Ramos (cell line): Measurements from ENCODE around the gene METAP1D.
"Not testable (repeated sequence)": the region's sequence is repeated elsewhere in the genome, so short reads cannot be mapped to it uniquely, and the experiment has no call there.

Source experiments
- in situ Hi-C: fragments of 300-500 bp; cut with MboI; formaldehyde crosslinking; loops from one replicate; pipeline ENCODE4 v1.14.3; 2022; ENCODE audit warnings: low sequenced_read_pairs; ENCODE audit not compliant: unreplicated experiment

The METAP1D gene

DNA sequence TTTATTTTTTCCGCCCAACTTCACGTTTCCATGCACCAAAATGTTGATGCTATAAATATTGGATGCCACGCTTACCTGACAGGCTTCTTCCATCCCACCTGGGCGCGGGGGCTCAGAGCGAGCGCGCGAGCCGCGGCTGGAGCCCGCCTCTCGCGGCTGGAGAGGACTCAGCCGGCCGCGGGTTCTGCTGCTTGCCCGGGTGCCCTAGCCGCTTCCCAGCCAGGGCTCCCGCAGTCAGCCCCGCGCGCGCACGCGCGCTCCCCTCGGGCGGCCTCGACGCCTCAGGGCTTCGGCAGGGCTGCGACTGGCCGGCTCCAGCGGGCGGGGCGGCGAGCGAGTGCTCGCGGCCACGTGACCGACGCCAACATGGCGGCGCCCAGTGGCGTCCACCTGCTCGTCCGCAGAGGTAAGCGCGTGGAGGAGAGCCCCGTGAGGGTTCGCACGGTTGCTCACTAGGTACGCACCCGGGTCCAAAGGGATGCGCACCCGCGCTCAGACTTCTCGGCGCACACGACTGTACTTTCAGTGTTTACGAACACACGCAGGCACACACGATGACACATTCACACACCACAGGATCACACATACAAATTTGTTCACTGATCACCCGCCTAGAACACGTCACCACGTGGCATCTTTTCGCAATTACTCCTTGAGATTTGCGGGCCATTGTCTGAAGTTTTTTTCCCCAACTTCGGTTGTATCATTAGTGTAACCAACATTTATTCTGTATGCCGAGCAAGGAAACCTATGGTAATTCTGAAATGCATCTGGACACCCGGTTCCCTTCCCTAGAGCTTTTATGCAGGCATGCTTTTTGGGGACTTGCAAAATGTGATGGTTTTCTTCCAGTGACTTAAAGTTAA is at the start of gene METAP1D:
TSS of gene METAP1D (plus strand) at position 350 of the 866 bp plus-strand sequence. CDS start at position 367, 17 bp downstream.
- in situ Hi-C loops: no loop called here

DNA sequence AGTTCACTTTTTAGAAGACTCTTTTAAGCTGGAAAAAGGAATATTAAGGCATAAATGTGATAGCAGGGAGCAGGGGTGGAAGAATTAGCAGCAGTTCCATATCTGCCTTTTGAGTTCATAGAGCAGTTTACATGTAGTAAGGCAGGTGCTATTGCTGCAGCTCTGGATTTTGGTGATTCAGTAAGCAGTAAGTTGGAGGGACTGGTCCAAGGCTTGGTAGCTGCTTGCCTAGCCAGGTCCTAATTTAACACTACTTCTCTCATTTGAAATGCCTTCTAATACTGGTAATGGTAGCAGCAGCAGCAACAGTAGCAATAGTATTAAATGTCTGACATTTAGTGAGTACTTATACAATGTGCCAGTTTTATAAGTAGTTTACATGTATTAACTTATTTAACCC is 47.5 kb upstream of the METAP1D start:
- in situ Hi-C loops: no loop called here

DNA sequence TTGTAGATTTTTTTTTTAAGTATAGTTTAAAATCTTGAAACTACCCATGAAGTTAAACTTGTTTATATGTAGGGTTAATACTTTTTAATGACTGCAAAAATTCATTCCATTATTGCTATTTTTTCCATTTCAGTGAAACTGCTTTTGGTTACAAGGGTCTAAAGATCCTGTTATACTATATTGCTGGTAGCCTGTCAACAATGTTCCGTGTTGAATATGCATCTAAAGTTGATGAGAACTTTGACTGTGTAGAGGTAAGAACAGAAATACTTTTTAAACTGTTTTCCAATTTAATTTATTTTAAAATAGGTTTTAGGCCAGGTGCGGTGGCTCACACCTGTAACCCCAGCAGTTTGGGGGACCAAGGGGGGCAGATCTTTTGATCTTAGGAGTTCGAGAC is 47.0 kb upstream of the METAP1D start:
- in situ Hi-C loops: no loop called here

DNA sequence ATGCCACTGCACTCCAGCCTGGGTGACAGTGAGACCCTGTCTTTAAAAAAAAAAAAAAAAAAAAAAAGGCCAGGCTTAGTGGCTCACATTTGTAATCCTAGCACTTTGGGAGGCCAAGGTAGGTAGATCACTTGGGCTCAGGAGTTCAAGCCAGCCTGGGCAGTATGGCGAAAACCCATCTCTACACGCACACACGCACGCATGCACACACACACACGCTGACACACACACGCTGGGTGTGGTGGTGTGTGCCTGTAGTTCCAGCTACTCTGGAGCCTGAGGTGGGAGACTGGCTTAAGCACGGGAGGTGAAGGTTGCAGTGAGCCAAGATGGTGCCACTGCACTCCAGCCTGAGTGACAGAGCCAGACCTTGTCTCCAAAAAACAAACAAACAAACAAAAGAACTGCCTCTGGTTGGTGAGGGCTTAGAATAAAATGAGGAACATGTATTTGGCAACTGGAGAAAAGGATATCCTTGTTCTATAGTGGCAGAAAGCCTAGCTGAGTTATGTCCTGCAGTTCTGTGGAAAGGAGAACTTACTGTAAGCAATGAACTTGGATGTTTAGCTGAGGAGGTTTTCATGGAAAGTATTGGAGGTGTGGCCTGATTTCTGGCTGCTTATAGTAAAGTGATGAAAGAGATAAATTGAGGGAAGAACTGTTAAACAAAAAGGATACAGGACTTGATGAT is 43.5 kb upstream of the METAP1D start:
- in situ Hi-C loops: no loop called here

DNA sequence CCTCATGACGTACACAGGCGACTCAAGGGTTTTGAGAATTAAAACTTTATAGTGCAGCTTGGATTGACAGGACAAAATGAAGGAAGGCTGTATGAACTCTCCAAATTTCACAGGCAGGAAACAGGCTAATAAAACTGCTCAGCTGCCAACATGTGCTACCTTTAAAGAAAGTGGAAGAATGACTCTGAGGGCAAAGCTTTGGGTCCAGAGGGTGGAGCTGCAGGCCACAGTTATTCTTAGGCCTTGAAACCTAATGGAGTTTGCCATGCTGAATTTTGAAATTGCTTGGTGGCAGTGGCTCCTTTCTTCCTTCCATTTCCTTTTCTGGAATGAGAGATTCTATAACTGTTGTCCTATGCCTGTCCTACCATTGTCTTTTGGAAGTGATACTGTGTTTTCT is 42.7 kb upstream of the METAP1D start:
- in situ Hi-C loops: no loop called here

DNA sequence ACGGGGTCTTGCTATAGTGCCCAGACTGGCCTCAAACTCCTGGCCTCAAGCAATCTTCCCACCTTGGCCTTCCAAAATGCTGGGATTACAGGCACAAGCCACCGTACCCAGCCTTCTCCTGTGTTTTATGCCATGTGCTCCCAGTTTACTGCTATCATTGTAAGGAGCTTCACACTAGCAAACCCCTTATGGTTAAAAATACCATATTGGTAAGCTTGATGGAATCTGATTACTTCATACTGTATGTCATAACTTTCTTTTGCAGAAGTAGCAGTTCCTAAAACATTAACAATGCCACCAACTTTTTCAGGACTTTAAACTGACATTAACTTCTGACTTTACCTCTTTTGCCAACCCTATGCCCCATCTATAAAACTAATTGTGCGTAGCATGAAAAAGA is 41.3 kb upstream of the METAP1D start:
- in situ Hi-C loops: no loop called here

DNA sequence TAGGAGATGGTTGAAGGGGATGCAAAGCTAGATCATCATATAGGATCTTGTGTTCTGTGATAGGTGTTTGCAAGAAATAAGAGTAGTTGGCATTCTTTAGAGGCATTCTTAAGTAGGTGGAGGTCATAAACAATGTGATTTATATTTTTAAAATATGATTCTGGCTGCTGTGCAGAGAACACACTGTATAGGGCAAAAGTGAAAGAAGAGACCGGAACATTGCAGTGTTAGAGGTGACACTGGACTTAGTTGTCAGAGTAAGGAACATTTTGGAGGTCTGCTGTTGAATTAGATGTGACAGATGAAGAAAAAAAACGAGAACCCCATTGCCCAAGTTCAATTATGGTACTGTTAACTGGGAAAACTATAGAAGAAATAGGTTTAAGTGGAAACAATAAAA is 39.8 kb upstream of the METAP1D start:
- in situ Hi-C loops: no loop called here

DNA sequence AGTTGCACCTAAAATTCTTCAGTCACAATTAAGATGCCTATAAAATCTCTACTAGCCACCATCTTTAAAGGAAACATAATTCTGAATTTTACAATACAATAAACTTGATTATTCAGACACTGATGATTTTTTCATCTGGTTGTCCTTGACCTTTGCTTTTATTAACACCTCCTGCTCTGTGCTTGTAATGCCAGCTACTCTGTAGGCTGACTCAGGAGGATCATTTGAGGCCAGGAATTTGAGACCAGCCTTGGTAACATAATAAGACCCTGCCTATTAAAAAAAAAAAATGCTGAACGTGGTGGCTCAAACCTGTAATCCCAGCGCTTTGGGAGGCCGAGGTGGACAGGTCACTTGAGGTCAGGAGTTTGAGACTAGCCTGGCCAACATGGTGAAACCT is 39.2 kb upstream of the METAP1D start:
- in situ Hi-C loops: no loop called here

DNA sequence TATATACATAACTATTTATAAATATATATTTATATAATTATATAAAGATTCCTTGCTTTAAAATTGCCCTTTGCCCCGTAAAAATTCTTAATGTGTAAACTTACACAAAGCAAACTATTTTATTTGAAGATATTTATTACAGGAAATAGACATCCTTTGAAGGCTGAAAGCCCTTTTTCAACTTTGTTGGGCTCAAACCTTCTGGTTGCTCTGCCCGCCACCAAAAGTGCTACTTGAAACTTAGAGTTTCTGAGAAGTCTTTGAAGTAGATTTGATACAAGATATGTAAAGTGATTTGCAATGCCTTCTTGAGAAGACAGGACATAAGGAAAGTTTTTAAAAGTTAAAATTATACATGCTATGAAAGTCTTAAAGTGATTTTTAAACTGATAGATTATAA is 36.6 kb upstream of the METAP1D start:
- in situ Hi-C loops: no loop called here

DNA sequence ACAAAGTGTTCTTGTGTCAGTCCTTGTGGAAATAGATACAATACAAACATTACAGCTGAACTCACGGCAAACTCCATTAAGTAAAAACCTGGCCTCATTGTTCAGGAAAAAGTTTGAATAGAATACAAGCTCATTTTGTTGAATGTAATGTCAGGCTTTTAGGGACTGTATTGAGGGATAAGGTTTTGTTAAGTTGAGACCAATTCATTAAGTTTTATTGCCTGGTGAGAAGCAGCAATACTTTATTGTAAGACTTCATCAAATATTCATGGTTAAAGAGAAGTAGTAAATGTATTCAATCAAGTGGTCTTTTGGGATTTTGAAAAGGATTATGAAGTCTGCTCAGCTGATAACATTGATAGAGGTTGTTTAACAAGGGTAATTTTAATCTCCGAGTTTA is 35.4 kb upstream of the METAP1D start:
- in situ Hi-C loops: no loop called here

DNA sequence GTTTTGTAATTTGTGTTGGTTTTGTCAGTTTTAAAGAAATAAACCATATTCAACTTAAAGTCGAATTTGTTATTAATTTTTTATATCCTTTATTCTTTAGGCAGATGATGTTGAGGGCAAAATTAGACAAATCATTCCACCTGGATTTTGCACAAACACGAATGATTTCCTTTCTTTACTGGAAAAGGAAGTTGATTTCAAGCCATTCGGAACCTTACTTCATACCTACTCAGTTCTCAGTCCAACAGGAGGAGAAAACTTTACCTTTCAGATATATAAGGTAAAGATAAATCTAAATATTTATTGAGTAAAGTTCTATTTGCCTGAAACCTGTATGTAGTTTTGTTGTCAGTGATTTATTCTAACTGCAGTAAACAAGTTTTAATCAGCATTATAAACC is 34.5 kb upstream of the METAP1D start:
- in situ Hi-C loops: no loop called here

DNA sequence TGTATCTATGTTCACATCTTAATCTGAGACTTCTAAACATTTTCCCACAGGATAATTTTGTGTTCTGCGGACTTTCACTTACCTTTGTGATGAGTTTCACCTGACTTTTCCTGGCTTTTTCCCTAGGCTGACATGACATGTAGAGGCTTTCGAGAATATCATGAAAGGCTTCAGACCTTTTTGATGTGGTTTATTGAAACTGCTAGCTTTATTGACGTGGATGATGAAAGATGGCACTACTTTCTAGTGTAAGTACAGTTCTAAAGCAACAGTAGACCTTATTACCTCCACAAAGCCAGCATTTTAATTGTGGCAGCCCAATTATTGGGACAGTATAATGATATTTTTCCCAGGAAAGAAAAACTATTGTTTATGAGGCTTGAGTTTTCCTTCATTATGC is 34.1 kb upstream of the METAP1D start:
- in situ Hi-C loops: no loop called here

DNA sequence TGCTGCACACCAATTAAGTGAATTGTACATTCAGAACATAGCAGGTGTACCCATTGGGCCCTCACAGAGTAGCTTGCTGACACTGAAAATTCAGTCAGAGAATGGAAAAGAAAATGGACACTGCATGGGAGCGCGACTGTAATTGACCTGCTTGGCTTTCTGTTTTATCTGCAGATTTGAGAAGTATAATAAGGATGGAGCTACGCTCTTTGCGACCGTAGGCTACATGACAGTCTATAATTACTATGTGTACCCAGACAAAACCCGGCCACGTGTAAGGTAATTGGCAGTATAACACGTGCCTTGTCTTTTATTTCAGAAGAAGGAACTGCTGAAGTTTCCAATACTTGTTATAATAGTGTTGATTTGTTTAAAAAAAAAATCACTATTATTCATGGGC is 33.5 kb upstream of the METAP1D start:
- in situ Hi-C loops: no loop called here

DNA sequence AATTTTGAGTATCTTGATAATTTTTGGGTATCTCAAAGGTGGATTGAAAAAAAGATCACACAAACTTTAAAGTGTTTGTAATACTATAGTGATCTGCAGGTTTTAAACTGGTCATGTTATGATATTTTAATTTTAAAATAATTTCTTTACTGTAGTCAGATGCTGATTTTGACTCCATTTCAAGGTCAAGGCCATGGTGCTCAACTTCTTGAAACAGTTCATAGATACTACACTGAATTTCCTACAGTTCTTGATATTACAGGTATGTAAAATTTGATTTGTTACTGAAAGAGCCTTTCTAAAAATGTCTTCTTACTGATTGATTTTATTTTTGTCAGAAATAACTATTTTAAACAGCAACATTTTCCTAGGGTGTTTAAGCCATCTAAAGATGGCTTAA is 33.1 kb upstream of the METAP1D start:
- in situ Hi-C loops: no loop called here

DNA sequence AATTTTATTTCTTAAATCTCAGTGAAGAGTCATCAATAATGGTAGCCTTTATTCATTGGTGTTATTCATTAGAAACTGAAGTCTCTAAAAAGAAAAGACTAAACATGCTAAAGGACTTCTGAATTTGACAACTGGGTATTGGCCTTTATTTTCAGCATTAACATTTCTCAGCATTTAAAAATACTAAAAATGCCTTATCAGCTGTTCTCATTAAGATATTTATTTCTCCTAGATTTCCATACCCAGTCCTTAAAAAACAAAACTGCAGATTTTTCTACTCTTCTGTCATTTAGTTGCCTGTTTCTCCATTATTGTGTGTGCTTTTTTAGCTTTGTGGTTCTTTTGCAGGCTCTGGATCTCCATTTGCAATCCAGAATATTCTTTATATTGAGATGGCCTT is 31.2 kb upstream of the METAP1D start:
- in situ Hi-C loops: no loop called here

DNA sequence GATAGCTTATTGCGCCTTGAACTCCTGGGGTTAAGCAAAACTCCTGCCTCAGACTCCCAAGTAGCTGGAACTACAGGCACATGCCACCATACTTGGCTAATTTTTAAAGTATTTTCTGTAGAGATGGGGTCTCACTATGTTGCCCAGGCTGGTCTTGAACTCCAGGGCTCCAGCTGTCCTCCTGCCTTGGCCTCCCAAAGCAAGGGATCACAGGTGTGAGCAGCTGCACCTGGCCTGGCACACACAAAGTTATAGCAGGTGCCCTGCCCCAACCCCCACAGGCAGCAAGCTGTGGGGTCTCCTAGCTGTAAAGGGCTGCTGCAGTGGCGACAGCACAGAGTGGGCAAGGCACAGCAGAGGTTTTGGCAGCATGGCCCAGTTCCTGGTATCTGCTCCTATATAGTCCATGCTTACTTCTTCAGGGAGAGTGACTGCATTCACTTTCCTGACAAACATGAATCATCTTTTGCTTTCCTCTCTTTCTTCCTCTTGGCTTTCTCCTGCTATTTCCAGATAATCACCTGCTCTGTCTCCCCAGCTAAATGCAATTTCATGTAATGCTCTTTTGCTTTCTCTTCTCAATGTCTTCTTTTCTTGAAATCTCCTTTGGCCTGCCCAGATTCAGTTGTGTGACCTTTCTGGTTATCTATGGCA is 27.3 kb upstream of the METAP1D start:
- in situ Hi-C loops: no loop called here

DNA sequence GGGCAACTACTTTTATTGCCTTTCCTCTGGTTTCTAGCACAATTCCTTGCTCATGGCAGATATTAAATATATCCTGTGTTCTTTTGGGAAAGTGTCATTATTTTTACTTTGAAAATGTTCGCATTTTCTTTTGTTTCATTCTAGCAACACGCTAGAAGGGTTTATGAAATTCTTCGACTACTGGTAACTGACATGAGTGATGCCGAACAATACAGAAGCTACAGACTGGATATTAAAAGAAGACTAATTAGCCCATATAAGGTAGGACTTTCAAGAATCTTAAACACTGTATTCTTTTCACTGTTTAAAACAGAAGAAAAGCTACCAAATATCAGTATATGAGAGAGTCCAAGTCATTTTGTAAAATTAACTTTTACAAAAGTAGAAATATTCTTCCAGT is 20.6 kb upstream of the METAP1D start:
- in situ Hi-C loops: no loop called here

DNA sequence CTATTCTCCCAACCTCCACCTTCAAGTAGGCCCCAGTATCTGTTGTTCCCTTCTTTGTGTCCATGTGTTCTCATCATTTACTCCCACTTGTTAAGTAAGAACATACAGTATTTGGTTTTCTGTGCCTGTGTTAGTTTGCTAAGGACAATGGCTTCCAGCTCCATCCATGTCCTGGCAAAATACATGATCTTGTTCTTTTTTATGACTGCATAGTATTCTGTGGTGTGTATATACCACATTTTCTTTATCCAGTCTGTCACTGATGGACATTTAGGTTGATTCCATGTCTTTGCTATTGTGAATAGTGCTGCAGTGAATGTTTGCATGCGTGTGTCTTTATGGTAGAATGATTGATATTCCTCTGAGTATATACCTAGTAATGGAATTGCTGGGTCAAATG is 15.8 kb upstream of the METAP1D start:
- in situ Hi-C loops: not testable (repeated sequence)

DNA sequence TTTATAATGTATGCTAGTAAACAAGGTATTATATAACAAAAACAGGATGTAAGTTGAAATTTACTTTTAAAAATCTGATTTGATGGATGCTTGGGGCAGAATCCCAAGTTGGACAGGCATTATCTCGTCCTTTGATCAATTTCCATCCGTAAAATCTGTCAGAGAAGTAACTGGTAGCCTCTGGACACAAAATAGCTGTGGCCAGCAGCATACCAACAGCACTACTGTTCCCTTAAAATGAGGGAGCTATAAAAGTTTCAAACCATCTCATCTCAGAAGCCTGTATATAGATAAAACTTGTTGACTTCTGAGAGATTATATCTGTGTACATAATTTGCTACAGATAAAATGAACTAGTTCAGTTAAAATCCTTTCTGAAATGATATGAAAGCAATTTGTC is 14.7 kb upstream of the METAP1D start:
- in situ Hi-C loops: no loop called here

DNA sequence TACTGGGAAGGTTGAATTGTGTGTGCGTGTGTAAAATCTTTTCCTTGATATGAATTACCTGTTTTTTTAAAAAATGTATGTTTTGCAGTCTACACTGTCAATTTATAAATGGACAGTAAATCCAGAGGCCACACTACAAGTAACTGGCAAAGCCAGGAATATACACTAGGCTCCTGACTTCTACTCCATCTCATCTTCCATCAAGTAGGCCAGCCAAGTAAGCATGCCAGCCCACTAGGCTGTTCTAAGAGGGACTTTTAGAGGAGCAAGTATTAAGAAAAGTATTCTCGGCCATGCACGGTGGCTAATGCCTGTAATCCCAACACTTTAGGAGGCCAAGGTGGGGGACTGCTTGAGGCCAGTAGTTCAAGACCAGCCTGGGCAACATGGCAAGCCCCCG is 13.0 kb upstream of the METAP1D start:
- in situ Hi-C loops: no loop called here

DNA sequence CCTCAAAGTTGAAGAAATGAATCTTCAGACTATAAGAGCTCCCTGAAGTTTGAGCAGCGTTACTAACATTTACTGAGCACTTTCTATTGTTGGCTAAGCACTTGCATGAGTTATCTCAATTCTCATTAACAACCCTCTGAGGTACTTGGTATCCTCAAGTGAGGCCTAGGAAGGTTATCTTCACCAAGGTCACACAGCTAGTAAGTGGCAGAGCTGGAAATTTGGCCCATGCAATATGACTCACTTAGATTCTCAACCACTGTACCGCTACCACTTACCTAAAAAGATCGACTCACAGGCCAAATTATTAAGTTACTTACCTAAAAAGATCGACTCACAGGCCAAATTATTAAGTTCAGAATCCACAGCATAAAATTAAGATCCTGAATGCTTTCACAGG is 8.7 kb upstream of the METAP1D start:
- in situ Hi-C loops: no loop called here
